HuH-7 (cell line): ENCODE results near the gene RAET1G.
"Not testable (repeated sequence)": the region's sequence is repeated elsewhere in the genome, so short reads cannot be mapped to it uniquely, and the experiment has no call there.

ENCODE experiments used
- DNase-seq: peaks from one replicate; pipeline ENCODE4 v3.0.0; 2011; ENCODE audit warnings: low spot score

RAET1G gene

DNA sequence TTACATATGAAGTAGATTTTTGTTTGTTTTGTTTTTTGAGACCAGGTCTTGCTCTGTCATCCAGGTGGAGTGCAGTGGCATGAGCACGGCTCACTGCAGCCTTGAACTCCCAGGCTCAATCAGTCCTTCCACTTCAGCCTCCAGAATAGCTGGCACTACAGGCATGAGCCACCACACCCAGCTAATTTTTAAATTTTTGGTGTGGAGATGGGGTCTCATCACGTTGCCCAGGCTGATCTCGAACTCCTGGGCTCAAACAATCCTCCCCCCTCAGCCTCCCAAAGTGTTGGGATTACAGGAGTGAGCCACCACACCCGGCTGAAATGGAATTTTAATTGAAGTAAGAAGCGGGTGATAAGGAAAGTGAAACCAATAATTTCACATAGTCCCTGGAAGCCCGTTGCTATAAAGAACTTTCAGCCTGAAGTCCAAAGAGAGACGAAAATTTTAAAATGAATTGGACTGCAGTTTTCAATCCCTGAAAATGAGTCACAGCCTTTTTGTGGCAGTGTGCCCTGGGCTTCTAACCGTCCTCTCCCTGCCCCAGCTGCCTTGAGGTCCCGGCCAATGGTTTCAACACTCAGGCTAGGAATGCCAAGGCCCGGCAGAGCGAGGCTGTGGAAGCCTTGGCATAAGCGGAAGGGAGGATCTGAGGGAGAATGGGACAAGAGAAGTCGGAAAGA lies 25.8 kb downstream of the RAET1G start:
- no peak for DNase-seq

DNA sequence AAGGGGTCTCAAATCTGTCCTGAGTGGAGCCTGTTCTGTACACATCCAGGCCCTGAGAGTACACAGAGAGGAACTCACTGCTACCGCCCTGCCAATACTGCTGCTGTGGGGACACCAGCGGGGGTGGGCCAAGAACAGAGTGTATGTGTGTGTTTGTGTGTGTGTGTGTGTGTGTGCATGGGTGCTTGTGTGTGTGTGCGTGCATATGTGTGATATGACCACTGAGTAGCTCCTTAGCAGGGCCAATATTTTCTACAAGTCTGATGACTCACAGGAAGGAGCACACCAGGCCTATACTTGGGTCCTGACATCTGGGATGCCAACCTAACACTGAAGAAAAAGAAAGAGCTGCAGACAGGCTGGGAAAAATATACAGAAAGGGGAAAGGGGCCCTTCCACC lies 26.4 kb downstream of the RAET1G start:
- no peak for DNase-seq

DNA sequence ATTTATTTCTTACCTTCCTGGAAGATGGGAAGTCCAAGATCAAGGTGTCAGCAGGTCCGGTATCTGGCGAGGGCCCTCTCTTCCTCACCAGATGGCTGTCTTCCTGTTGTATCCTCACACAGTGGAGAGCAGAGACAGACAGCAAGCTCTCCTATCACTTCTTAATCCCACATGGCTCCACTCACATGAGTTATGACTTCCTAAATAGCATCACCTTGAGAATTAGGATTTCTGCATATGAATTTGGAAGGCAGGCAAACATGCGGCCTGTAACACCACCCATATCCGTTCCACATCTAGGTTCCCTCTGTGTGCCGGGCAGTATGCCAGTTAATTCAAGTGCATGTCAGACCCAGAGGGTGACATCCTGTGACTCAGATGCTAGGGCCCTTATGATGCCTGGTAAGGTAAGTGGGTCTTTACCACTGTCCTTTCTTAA lies 27.1 kb downstream of the RAET1G start:
- no peak for DNase-seq

DNA sequence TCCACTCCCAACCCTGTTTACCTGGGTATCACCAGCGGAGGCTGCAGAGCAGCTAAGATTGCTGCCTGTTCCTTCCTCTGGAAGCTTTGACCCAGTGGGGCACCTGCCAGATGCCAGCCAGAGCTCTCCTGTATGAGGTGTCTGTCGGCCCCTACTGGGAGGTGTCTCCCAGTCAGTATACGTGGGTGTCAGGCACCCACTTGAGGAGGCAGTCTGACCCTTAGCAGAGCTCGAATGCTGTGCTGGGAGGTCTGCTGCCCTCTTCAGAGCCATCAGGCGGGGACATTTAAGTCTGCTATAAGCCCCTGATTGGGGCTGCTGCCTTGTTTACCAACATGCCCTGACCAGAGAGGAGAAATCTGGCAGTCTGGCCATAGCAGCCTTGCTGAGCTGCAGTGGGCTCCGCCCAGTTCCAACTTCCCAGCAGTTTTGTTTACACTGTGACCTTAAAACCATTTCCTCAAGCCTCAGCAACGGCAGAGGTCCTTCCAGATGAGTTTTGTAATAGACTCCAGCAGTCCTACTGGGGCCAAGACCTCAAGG lies 27.8 kb downstream of the RAET1G start:
- DNase-seq: no peak

DNA sequence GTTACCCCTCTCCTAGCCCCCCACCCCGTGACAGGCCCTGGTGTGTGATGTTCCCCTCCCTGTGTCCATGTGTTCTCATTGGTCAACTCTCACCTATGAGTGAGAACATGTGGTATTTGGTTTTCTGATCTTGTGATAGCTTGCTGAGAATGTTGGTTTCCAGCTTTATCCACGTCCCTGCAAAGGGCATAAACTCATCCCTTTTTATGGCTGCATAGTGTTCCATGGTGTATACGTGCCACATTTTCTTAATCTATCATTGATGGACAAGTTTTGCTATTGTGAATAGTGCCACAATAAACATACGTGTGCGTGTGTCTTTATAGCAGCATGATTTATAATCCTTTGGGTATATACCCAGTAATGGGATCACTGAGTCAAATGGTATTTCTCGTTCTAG lies 31.1 kb downstream of the RAET1G start:
- not testable (repeated sequence) for DNase-seq

DNA sequence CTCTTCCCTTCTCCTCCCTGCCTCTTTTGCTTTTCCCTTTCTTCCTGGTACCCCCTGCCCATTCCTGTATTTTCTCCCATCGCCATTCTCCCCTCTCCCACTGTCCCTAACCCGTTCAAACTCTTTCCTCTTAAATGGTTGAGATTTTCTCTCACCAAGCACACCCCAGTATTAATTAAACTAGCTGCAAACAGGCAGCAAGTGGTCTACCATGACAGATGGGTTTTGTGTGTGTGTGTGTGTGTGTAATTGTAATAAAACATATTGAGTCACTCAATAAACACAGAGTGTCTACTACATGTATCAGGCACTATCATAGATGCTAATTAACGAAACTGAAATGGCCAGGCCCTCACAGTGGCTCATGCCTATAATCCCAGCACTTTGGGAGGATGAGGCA lies 31.7 kb downstream of the RAET1G start:
- DNase-seq: no peak

DNA sequence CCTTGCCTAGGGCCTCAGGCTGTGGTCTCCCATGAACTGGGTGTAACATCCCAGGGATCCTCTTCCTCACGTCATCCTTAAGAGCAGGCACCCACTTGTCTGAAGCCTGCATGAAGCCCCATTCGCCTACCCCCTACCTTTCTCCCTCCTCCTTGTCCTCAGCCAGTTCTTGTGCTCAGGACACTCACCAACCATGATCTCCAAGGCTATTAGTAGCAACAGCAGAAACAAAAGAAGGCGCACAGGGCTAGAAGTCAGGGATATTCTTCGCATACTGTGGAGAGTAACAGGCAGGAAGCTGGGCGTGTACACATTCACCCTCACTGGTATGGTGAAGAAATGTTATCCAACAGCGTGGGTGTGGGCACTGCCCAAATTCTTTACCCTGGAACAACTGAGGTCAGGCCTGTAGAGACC lies 32.3 kb downstream of the RAET1G start:
- no peak for DNase-seq

DNA sequence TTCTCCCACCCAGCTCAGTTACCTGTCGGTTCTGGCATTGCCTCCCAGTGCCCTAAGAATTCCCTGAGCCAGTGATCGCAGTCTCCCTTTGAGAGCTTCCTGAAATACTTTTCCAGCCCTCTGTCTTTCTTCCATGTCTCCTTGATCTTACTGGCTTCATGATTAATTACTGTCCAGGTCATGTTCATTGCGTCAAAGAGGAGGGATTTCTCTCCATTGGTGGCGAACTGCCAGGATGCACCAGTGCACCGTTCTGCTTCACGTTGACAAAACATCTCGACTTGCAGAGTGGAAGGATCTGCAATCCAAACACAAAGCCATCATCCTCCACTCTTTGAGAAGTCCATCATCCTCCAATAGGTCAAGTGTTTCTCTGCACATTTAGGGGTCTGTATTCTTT lies 33.6 kb downstream of the RAET1G start:
- DNase-seq: no peak

DNA sequence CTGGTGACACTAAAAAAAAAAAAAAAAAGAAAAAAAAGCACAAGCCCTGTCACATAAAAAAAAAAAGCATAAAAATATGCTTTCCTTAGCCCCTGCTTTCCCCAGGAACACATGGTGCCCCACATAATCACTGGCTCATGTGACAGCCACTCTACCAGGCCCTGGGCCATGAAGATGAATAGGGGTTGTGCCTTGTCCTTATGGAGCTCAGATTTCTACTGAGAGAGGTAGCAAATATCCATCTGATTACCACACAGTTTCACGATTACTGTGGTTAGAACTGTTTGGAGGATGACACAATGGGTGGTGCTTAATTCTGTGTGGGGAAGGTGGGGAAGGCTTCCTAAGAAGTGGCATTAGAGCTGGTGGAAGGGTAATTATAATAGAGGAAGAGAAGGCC lies 34.3 kb downstream of the RAET1G start:
- DNase-seq: no peak

DNA sequence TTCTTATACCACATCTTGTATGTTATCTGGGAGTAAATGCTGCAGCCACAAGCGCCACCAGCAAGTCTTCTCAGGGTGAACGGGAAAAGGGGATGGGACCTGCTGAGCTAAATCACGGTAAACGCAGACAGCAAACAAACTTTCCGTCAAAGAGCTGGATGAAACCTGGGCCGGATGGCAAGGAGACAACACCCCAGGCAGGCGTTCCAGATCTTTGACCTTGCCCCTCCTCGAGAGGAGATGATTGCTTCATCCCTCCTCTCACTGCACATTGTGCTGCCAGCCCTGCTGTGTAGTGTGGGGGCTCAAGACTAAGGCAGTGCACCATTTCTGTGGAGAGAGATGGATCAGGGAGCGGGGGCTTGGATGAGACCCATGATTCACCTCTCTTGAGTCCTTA lies 34.8 kb downstream of the RAET1G start:
- peak; percentile 68 for DNase-seq

DNA sequence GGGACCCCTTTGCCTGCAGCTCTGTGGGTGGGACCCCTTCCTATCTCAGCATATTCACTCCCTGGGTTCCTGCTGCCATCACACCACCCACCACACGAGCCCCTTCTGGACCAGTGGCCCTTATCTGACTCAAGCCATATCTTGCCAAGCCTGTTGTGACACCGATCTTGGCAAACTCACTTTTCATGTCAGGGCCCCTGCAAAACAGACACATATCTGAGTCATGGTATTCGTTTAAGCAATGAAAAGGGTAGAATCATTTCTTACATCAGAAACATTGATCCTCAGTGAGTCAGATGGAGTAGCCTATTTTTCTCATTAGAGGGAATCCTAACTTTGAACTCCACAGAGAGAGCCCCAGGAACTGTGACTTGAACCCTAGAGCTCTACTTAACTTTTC lies 35.6 kb downstream of the RAET1G start:
- no peak for DNase-seq

DNA sequence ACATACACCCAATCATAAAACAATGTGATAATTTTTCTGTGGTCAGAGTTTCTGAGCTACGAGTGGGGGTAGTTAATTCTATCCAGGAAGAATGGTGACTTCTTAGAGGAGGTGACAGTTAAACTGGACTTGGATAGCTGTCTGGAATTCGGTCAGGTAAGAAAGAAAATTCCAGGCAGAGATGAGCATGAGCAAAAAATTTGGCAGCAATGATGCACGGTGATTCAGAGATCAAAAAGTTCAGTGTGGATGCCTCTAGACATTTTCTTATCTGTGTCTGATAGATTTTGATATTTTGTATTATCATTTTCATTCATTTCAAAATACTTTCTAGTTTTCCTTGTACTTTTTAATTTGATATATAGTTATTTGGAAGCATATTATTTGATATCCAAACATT lies 37.0 kb downstream of the RAET1G start:
- no peak for DNase-seq

DNA sequence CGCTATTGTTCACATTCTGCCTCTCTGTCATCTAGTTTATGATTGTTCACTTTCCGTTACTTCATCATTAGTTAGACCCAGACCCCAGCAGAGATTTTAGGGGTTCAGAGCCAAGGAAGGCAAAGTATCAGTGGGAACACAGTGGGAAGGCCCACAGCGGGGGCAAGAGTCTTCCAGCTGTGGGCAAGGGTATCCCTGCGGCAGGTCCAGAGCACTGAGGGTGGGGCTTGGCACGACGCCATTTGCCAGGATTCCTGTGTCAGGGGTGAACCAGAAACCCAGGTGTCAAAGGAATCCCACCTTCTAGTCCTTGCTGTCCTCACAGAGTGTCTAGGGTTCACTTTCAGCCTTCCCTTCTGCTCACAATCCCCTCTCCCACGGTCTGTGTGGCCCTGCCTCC lies 38.3 kb downstream of the RAET1G start:
- no peak for DNase-seq

DNA sequence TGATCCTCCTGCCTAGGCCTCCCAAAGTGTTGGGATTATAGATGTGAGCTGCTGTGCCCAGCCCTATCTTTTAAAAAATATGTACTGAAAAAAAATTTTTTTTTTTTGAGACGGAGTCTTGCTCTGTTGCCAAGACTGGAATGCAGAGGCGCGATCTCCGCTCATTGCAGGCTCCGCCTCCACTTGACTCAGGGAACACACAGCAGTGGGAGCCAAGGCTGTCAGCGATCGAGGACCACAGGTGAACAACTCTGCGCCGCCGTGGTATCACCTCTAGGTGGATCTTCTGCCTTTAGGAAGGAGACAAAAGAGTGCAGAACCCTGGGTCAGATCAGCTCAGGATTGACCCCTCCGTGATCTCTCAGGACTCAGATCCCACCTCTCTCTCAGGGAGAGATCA lies 38.7 kb downstream of the RAET1G start:
- DNase-seq: no peak

DNA sequence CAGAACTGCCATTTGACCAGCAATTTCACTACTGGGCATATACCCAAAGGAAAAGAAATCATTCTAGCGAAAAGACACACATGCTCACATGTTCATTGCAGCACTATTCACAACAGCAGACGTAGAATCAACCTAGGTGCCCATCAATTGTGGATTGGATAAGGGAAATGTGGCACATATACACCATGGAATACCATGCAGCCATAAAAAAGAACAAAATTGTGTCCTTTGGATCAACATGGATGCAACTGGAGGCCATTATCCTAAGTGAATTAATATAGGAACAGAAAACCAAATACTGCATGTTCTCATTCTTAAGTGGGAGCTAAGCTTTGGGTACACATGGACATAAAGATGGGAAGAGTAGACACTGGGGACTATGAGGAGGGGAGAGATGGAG lies 41.1 kb downstream of the RAET1G start:
- no peak for DNase-seq

DNA sequence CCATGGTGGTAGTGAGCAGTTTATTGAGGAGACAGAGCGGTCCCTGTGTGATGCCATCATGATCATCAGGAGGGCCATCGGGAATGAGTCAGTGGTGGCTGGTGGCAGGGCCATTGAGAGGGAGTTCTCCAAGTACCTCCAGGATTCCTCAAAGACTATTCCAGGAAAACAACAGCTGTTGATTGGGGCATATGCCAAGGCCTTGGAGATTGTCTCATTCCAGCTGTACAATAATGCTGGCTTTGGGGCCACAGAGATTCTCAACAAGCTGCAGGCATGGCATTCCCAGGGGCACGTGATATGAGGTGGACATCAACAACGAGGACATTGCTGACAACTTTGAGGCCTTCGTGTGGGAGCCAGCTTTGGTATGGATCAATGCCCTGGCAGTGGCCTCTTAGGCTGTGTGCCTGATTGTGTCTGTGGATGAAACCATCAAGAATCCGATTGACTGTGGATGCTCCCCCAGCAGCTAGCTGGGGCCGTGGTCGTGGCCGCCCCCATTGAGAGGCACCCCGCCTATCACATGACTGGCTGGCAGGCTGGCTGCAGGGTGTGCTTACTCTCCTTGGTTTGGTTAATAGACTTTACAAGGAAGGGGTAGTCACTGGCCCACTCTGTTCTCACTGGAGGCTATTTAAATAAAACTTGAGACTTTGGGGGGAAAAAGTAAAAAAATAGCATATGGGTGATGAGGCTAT lies 41.7 kb downstream of the RAET1G start:
- no peak for DNase-seq

DNA sequence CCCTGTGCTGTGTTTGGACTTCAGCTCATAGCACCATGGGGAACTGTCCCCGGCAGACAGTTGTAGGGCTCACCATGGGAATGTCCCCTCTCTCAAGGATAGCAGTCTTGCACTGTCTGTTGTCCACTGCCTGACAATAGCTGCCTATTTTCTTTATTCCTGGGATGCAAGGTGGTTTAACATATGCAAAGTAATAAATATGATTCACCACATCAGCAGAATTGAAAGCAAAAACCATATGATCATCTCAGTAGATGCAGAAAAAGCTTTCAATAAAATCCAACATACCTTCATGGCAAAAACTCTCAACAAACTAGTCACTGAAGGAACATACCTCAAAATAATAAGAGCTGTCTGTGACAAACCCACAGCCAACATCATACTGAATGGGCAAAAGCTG lies 45.3 kb downstream of the RAET1G start:
- DNase-seq: no peak

DNA sequence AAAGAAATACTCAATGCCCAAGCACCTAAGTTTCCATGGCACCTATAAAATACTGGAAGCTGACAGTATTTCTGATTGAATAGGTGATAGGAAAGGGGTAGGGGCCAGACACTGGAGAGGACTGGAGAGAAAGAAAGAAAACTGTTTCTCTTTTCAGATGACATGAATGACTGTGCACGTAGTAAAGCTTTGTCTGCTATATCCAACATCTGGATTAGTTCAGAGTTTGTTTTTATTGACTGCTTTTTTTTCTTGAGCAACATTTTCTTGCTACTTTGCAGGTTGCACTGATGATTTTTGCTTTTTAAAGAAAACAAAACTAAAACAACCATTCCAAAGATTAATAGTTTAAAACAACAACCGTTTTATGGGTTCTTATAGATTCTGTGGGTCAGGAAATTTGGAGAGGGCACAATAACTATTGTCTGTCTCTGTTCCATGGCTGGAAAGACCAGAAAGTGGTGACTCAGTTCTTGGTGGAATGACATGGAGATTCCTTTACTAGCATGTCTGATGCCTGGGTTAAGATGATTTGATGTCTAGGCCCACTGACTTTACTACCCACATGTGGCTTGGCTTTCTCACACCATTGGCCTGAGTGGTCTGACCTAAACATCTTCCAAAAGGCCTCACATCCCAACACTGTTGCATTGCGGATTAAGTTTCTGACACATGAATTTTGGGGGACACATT lies 46.5 kb downstream of the RAET1G start:
- no peak for DNase-seq

DNA sequence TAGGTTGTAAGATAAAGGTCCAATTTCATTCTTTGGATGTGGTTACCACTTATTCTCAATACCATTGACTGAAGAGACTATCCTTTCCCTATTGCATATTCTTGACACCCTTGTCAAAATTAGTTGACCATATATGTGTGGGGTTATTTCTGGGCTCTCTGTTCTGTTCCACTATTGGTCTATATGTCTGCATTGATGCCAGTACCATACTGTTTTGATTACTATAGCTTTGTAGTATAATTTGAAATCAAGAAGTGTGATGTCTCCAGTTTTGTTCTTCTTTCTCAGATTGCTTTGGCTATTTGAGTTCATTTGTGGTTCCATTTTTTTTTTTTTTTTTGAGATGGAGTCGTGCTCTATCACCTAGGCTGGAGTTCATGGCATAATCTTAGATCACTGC lies 50.7 kb downstream of the RAET1G start:
- DNase-seq: no peak

DNA sequence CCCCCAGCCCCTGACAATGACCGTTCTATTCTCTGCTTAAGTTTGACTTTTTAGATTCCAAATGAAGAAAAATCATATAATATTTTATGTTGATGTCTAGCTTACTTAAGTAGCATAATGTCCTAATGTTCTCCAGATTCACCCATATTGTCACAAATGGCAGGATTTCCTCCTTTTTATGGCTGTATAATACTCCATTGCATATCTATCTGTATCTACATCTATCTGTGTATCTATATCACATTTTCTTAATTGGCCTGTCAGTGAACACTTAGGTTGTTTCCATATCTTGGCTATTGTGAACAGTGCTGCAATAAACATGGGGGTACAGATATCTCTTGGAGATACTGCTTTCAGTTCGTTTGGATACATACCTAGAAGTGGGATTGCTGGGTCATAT lies 51.7 kb downstream of the RAET1G start:
- DNase-seq: no peak

DNA sequence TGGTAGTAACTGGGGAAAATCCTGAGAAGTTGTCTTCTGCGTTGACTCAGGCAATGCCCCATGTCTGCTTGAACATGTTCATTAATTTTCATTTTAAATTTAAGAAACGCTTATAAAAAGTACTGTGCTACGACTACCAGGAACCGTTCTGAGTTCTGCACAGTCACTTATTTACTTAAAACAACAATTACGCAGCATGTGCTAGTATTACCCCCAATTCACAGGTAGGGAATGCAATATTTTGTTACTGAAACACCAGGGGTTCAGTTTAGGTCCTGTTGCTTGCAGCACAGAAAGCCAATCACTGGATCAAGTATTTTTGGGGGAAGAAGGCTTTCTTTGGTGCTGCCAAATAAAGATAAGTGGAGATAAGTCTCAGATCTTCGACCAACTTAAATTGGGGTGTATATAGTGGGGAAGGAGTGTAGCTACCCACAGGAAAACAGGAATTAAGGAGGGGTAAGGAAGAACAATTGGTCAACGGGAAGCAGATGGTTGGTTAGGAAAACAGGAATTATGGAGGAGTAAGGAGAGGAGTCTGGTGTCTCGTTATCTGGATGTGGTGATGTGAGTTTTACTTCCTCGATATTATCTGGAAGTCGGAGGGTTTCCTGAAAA lies 53.5 kb downstream of the RAET1G start:
- no peak for DNase-seq

DNA sequence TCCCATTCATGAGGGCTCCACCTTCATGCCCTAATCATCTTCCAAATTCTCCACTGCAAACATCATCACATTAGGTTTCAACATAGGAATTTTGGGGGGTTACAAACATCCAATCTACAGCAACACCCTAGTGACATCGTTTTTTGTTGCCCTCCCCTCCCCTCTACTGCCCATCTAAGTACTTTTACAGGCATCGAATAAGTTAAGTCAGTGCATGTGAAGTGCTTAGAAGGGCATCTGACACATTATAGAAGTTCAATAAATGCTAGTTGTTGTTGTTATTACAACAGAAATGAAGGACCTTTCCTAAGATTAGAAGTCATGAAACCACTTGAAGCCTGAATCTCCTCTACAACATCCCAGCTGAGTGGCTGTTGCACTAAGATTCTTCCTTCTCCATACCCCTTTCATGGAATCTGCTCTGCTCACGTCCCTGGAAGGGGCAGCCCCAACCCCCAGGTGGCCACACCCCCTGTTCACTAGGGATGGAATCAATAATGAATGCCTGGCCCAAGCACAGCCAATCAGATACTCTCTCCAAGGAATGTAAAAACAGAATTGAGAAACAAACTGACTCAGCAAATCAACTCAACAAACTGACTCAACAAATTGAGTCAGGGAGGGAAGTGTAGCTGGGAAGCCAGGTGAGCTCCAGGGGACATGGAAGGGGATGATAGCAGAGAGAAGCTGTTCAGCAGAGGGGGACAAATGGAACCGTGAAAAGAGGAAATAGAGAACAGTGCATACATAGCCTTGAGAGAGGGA lies 54.9 kb downstream of the RAET1G start:
- DNase-seq: peak; percentile 93
